NCI-H2029 treated with DMSO at 0.1 percent for 48 hours (cell line): ENCODE results near the gene ACOX3.

Experiments used
- DNase-seq: peaks from one replicate; lab custom pipeline; 2025; lab: John Stamatoyannopoulos, UW

Gene ACOX3

GRCh38 chr4:8372506-8372905 is 68.0 kb downstream of the ACOX3 start:
- no peak for DNase-seq

- DNase-seq, result no peak
Observed at GRCh38 chr4:8371596-8371995, 68.9 kb downstream of the ACOX3 start.

GRCh38 chr4:8370835-8371595 is 69.5 kb downstream of the ACOX3 start:
- DNase-seq, result no peak

DNA sequence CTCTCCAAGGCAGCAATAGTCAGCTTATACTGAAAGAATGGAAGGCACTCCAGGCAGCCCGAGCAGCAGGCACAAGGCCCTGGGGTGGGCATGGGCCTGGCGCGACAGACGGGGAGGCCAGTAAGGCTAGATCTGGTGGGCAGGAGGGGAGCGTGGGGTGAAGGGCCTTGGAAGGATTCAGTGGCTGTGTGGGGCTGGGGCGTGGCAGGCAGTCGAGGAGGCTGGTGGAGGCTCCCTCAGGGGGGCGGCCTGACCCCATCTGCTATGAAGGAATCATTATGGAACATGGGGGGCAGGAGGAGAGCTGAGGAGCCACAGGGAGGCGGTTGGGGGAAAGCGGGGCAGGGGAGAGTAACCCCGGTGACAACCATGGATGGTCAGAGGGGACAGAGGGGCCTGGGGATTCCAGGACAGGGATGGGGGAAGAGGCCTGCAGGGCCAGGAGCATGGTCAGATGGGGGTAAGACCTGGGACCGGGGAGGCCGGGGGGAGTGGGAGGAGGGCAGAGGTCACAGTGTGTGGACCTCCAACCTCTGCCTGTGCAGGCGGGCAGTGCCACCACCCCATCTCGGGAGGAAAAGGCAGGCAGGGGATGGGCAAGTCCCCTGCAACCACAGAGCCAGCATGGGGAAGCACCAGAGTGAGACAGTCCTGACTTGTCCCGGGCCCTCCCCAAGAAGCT is 70.3 kb downstream of the ACOX3 start:
- DNase-seq, result no peak

- no peak for DNase-seq
Observed at GRCh38 chr4:8369426-8370105, 71.0 kb downstream of the ACOX3 start.

DNA sequence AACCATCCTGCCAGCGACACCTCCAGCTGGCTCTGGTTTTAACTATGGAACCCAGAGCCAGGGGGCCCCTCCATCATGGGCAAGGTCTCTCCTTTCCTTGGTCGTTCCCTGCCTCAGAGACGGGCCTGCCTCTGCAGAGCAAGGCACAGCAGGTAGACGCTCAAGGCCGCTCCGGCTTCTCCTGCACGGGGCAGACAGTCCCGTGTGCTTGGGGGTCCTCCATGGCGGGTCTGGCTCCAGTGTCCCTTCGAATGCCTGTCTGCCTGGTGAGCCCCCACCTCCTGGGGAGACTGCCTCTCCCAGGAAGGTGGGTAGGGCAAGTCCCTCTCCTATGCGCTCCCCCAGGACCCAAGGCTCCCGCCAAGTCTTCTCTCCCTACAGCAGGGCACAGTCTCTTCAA is 71.5 kb downstream of the ACOX3 start:
- no peak for DNase-seq

DNA sequence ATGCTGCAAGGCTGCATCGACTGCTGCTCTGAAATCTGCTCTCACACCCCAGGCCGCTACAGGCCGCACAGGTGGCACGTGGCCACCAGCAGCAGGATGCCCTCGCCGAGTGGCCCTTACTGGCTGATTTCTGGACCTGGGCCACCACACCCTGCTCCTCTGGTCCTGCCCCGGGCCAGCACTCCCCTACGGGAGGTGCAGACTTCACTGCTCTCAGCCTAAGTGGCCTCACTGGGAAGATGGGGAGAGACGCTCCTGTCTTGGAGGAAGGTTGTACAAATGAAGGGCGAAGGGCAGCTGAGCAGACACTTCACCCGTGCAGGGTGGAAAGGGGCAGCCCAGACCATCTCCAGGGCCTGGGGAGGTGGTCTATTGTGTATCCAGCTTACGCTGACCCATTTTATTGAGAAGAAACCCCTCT is 72.5 kb downstream of the ACOX3 start:
- DNase-seq, result no peak

- no peak for DNase-seq
Observed at GRCh38 chr4:8366601-8367000, 73.9 kb downstream of the ACOX3 start.

DNA sequence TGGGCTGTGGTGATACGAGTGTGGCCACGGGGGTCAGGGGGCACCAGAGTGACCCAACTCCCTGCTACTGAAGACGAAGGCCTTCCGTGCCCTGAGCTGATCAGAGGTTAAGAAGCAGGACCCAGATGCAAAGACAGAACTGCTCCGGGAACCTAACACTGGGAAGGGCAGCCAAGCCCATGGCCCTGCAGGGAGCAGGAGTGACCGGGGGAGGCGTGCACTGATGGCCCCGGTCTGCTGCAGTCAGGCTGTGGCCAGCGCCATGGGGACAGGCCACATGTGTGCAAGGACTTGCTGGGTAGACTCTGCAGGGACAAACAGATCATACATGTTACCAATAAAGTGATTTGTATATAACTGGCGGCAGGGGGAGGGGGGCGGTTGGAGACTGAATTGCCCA is 74.6 kb downstream of the ACOX3 start:
- no peak for DNase-seq

GRCh38 chr4:8365353-8365752 is 75.2 kb downstream of the ACOX3 start:
- DNase-seq, result no peak

- no peak for DNase-seq
Observed at GRCh38 chr4:8364848-8365350, 75.6 kb downstream of the ACOX3 start.

- no peak for DNase-seq
Observed at GRCh38 chr4:8364141-8364540, 76.4 kb downstream of the ACOX3 start.

- no peak for DNase-seq
Observed at GRCh38 chr4:8362483-8362882, 78.0 kb downstream of the ACOX3 start.

- no peak for DNase-seq
Observed at GRCh38 chr4:8359193-8359592, 81.3 kb downstream of the ACOX3 start.

DNA sequence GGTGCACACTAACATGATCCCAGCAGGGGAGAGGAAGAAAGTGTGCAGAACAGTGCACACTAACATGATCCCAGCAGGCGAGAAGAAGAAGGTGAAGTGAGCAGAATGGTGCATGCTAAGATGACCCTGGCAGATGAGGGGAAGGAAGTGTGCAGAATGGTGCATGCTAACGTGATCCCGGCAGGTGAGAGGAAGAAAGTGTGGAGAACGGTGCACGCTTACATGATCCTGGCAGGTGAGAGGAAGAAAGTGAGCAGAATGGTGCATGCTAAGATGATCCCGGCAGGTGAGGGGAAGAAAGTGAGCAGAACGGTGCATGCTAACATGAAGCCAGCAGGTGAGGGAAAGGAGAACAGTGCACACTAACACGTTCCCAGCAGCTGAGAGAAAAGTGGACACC is 83.7 kb downstream of the ACOX3 start:
- no peak for DNase-seq

DNA sequence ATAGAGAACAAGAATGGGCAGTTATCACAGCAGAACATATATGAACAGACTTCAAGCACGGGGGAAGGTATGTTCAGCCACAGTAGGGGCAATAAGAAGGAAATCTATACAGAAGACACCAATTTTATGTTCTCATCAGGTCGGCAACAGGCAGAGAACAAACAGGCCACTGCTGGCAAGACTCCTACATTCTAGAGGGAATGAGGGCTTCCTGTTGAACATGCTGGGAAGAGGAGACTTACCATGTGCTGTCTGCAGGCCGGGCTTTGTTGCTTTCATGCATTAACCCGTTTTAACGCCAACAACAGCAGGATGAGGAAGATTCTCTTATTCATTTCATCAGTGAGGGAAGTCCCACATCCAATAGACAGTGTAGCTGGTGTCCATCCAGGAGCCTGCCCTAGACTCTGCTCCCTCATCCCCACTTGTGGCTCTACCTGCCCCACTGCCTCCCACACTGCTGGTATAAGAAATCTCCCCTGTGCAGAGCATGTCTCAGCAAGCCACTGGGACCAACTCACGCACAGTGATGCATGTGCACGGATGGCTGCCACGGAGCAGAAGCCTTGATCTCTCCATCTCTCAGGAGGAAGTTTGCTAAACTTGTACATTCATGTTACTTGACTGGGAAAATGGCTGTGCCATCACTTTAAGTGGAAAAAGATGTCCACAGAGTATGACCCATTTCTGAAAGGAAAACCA is 84.5 kb downstream of the ACOX3 start:
- DNase-seq, result no peak

DNA sequence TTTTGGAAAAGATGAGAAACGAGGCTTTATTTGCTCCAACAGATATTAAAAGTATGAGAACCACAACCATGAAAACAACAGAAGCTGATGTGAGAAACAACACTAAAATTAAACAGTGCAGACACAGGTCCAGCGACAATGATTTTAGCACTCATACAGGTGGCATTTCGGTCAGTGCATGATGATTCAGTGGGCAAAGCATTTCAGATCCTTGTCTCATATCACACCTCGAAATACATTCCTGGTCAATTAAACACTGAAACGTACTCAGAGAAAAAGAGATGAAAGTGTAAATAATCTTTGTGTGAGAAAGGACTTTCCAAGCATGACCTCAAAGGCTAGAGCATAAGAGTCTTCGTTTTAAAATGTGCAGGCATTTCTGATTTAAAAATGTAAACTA is 85.2 kb downstream of the ACOX3 start:
- no peak for DNase-seq

- no peak for DNase-seq
Observed at GRCh38 chr4:8353912-8354453, 86.5 kb downstream of the ACOX3 start.

DNA sequence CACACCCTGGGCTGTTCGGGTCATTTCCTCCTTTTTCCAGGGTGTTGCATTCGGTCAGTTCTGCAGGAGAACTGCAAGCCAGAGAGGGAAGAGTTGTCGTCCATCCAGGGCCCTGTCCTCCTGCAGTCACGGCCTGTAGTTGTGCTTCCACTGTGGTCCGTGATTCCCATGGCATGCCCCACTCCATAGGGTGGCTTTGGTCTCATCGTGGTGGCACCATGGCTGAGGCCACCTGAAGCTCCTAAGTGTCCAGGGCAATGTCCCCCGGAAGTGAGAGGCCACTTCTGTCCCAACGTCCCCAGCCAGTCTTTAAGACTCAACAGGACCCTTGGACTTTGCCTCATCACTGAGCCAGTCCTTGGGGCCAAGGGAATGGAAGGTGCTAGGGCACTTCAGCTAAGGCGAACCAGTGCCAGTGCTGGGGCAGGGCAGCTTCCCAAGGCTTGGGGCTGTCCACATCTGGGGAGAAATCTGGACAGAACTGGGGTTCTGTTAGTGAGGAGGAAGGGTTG is 87.3 kb downstream of the ACOX3 start:
- no peak for DNase-seq

GRCh38 chr4:8352368-8353157 is 88.0 kb downstream of the ACOX3 start:
- DNase-seq, result no peak

DNA sequence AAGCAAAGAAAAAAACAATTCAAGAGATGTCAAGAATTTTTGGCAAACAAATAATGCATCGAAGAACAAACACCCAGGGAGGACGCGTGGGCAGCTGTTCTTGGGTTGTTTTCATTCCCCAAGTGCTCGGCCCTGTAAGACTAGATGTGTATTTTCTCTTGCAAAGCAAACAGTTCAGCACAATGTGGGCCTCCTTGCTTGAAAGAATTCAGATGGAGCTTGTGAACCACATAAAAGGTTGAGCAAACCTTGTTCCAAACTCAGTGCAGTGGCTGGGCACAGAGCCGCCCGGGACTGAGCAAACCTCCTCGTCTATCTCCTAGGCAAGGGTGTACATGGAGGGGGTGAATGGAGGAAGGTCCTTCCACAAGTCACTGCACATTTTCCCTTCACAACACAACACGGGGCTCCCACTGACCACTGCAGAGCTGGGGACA is 88.6 kb downstream of the ACOX3 start:
- DNase-seq, result no peak
